ENCODE results near the gene DDIAS. TPM values are rescaled to one million over a fixed set of nuclear protein-coding genes. Genes with fewer than 3 reads are reported as not detected.

The DDIAS gene
- total RNA-seq, 1 donor = 5.6 TPM

- DNase-seq (ENCODE audit: low read depth) = no peak
- no peak for TF ChIP-seq CTCF (IDR thresholded peaks at IDR 0.05; ENCODE audit: insufficient read depth, low read depth, low read length)
These were observed 12.2 kb upstream of the DDIAS start for GRCh38 chr11:82889133-82890001.

GRCh38 chr11:82890002-82890341, 11.6 kb upstream of the DDIAS start:
- DNase-seq (ENCODE audit: low read depth) = no peak
- H3K4me3 ChIP-seq (ENCODE audit: low read depth, low read length) = no peak overlapping the region
- no peak for TF ChIP-seq CTCF (IDR thresholded peaks at IDR 0.05; ENCODE audit: insufficient read depth, low read depth, low read length)

More at GRCh38 chr11:82889133-82890001, 12.2 kb upstream of the DDIAS start:
- no peak overlapping the region for H3K4me3 ChIP-seq (ENCODE audit: low read depth, low read length)

GRCh38 chr11:82890936-82891335, 10.6 kb upstream of the DDIAS start:
- DNase-seq (ENCODE audit: low read depth) = no peak
- no peak for TF ChIP-seq CTCF (IDR thresholded peaks at IDR 0.05; ENCODE audit: insufficient read depth, low read depth, low read length)

GRCh38 chr11:82892611-82893169, 8.8 kb upstream of the DDIAS start:
- TF ChIP-seq CTCF (IDR thresholded peaks at IDR 0.05; ENCODE audit: insufficient read depth, low read depth, low read length) = no peak

More at GRCh38 chr11:82890936-82891335, 10.6 kb upstream of the DDIAS start:
- no peak overlapping the region for H3K4me3 ChIP-seq (ENCODE audit: low read depth, low read length)

GRCh38 chr11:82895437-82896091, 6.0 kb upstream of the DDIAS start:
- H3K4me3 ChIP-seq (ENCODE audit: low read depth, low read length) = no peak overlapping the region
- no peak for DNase-seq (ENCODE audit: low read depth)
- no peak for TF ChIP-seq CTCF (IDR thresholded peaks at IDR 0.05; ENCODE audit: insufficient read depth, low read depth, low read length)

More at GRCh38 chr11:82892611-82893169, 8.8 kb upstream of the DDIAS start:
- no peak overlapping the region for H3K4me3 ChIP-seq (ENCODE audit: low read depth, low read length)
- no peak for DNase-seq (ENCODE audit: low read depth)

- TF ChIP-seq CTCF (IDR thresholded peaks at IDR 0.05; ENCODE audit: insufficient read depth, low read depth, low read length) = no peak
- no peak for DNase-seq (ENCODE audit: low read depth)
- no peak overlapping the region for H3K4me3 ChIP-seq (ENCODE audit: low read depth, low read length)
These were observed 5.4 kb upstream of the DDIAS start for GRCh38 chr11:82896183-82896582.

Data from fibroblast of villous mesenchyme (primary cell).